OCI-LY3 (cell line): ENCODE data around the gene ARHGEF28.

Experiments
- H2AFZ ChIP-seq: fragments of 200-600, 300-600 bp; shearing (Covaris generic); 2 replicates; pipeline ENCODE4 v1.6.0; 2014; ENCODE audit warnings: antibody characterized with exemption, low read depth, low read length
- H3K27ac ChIP-seq: fragments of 200-600, 300-600 bp; sonication (generic); 2 replicates; pipeline ENCODE4 v1.5.1; 2014; ENCODE audit warnings: mild to moderate bottlenecking, low read length, moderate library complexity, mixed read lengths
- H3K27me3 ChIP-seq: fragments of 200-600, 300-600 bp; sonication (generic); 2 replicates; pipeline ENCODE4 v1.6.1; 2014; ENCODE audit warnings: low read depth, low read length, mixed read lengths
- H3K36me3 ChIP-seq: fragments of 200-600, 300-600 bp; sonication (generic); replicated peaks from 2 replicates; pipeline ENCODE3; 2014; ENCODE audit warnings: low read depth, low read length, mixed read lengths
- H3K4me1 ChIP-seq: fragments of 300-600, 200-600 bp; sonication (generic); 2 replicates; pipeline ENCODE4 v1.6.1; 2014; ENCODE audit warnings: low read length, mixed read lengths
- H3K4me2 ChIP-seq: fragments of 200-600, 300-600 bp; sonication (generic); 2 replicates; pipeline ENCODE4 v1.6.1; 2014; ENCODE audit warnings: low read length, mixed read lengths
- H3K4me3 ChIP-seq: fragments of 300-600, 200-600 bp; sonication (generic); 2 replicates; pipeline ENCODE4 v1.5.1; 2014; ENCODE audit warnings: antibody characterized with exemption, mild to moderate bottlenecking, low read length, moderate library complexity
- H3K79me2 ChIP-seq: fragments of 300-600, 200-600 bp; shearing (Covaris generic); 2 replicates; pipeline ENCODE4 v1.6.1; 2014; ENCODE audit warnings: mild to moderate bottlenecking, low read length, mixed read lengths
- H3K9ac ChIP-seq: fragments of 300-600, 200-600 bp; shearing (Covaris generic); 2 replicates; pipeline ENCODE4 v1.6.0; 2014; ENCODE audit warnings: mild to moderate bottlenecking, low read length, moderate library complexity
- H3K9me3 ChIP-seq: fragments of 200-600, 300-600 bp; shearing (Covaris generic); 2 replicates; pipeline ENCODE4 v1.6.1; 2014; ENCODE audit warnings: low read length, mixed read lengths; ENCODE audit not compliant: insufficient read depth
- H4K20me1 ChIP-seq: fragments of 200-600, 300-600 bp; sonication (generic); 2 replicates; pipeline ENCODE4 v1.6.1; 2016; ENCODE audit warnings: low read length, mixed read lengths; ENCODE audit not compliant: insufficient read depth
- EZH2phosphoT487 ChIP-seq: fragments of 200-600 bp; shearing (Covaris generic); IDR thresholded peaks from 2 replicates; pipeline ENCODE4 v1.6.1; 2018; ENCODE audit warnings: antibody characterized with exemption, mixed run types, low read depth
- TF ChIP-seq, protein P1 (sequence below): fragments of 200-600, 300-600 bp; sonication (generic); IDR thresholded peaks from 2 replicates; pipeline ENCODE4 v1.5.1; 2014; ENCODE audit warnings: antibody characterized with exemption, low read length, low read depth

Gene ARHGEF28

DNA sequence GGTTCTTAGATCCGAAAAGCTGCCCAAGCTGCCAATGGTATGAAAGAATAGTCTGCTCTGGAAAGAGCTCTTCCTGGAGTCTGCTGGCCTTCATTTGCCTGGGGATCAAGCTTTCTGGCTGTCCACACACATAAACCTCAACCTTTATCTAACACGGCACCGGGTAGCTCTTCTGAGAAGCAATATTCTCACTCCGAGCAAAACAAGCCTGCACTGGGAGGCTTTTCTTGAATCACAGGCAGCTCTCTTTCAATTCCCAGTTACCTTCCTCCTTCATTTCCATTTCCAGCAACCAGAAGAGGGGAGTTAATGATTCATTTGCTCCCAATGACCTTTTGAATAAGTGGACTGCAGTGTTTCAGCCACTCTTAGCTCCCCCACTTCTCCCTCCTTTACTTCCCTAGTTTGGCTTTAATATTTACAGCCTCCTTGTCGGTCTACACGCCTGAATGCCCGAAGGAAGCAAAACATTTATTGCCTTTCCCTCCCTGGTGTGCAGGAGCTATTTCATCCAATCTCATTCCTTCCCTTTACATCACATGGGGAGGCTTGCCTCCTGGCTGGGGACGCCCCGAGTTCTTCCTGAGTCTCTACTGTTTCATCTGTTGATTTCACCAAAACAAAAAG, 187.1 kb downstream of the ARHGEF28 start:
- Histone ChIP-seq H3K27ac (no peak overlapping the region), H3K79me2 (no peaks in the 10 kb centered on the region), H2AFZ (no peak overlapping the region), H3K9me3 (no peaks in the 10 kb centered on the region), H3K9ac (no peak overlapping the region), H3K27me3 (no peaks in the 10 kb centered on the region), H3K4me2 (no peak overlapping the region), H3K4me1 (no peaks in the 10 kb centered on the region), H3K4me3 (no peak overlapping the region), H4K20me1 (no peaks in the 10 kb centered on the region), H3K36me3 (no peaks in the 10 kb centered on the region)
- TF ChIP-seq, protein P1, sequence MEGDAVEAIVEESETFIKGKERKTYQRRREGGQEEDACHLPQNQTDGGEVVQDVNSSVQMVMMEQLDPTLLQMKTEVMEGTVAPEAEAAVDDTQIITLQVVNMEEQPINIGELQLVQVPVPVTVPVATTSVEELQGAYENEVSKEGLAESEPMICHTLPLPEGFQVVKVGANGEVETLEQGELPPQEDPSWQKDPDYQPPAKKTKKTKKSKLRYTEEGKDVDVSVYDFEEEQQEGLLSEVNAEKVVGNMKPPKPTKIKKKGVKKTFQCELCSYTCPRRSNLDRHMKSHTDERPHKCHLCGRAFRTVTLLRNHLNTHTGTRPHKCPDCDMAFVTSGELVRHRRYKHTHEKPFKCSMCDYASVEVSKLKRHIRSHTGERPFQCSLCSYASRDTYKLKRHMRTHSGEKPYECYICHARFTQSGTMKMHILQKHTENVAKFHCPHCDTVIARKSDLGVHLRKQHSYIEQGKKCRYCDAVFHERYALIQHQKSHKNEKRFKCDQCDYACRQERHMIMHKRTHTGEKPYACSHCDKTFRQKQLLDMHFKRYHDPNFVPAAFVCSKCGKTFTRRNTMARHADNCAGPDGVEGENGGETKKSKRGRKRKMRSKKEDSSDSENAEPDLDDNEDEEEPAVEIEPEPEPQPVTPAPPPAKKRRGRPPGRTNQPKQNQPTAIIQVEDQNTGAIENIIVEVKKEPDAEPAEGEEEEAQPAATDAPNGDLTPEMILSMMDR = no peak
- no peak for TF ChIP-seq EZH2phosphoT487

DNA sequence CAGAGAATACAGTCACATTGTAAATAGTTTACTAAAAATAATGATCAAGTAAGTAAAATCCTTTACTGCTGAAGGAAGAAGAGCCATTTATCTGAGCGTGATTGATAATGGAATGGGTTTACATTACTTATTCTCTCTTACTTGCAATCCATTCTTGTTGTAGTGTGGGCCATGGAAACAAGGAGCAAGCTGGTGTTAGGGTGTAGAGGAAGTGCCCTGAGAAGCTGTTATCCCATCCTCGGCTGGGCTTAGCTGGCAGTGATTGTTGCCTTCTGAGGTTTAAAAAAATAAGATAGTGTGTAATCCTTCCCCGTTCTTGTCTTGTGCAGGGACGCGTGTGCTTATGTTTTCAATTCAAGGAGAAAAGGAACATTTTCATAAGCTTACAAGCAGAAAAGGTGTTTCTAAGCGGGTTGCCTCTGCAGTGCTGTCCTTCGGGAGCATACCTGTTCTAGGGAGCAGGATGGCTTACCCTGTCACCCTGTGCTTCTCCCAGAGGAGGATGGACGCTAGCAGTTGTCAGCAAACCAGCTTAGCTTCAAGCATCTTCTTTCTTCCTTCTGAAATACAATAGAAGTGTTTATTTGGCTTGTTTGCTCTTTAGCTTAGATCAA, 188.3 kb downstream of the ARHGEF28 start:
- Histone ChIP-seq H3K27ac (no peak overlapping the region), H2AFZ (no peak overlapping the region), H3K4me3 (no peak overlapping the region), H3K9ac (no peak overlapping the region), H3K27me3 (no peaks in the 10 kb centered on the region), H3K4me2 (no peak overlapping the region), H4K20me1 (no peaks in the 10 kb centered on the region), H3K4me1 (no peaks in the 10 kb centered on the region), H3K9me3 (no peaks in the 10 kb centered on the region), H3K36me3 (no peaks in the 10 kb centered on the region), H3K79me2 (no peaks in the 10 kb centered on the region)
- TF ChIP-seq, protein P1 = no peak
- TF ChIP-seq EZH2phosphoT487 = no peak

DNA sequence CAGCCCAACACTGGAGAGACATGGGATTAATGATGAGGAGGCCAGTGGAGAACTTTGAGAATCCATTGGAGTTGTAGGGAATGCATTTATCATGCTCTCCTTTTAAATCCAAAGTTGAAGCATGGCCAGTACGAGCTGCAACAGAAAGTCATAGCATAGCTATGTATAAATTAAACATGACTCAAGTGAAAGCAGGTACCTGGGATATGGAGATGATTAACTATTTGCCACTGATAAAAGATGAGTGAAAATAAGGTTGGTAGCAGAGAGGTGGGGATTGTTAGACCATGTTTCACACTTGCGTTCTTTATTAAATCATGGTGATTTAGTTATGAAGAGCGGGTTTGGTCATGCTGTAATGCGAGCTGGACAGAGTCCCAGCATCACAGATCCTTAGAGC, 189.6 kb downstream of the ARHGEF28 start:
- no peak overlapping the region for H3K27ac ChIP-seq
- H3K36me3 ChIP-seq = no peaks in the 10 kb centered on the region
- no peaks in the 10 kb centered on the region for H3K27me3 ChIP-seq
- no peak overlapping the region for H3K4me2 ChIP-seq
- H4K20me1 ChIP-seq = no peaks in the 10 kb centered on the region
- TF ChIP-seq EZH2phosphoT487 = no peak
- TF ChIP-seq, protein P1 = no peak
- no peaks in the 10 kb centered on the region for H3K79me2 ChIP-seq
- no peaks in the 10 kb centered on the region for H3K4me1 ChIP-seq
- no peaks in the 10 kb centered on the region for H3K9me3 ChIP-seq
- no peak overlapping the region for H3K9ac ChIP-seq
- H3K4me3 ChIP-seq = no peak overlapping the region
- no peak overlapping the region for H2AFZ ChIP-seq

DNA sequence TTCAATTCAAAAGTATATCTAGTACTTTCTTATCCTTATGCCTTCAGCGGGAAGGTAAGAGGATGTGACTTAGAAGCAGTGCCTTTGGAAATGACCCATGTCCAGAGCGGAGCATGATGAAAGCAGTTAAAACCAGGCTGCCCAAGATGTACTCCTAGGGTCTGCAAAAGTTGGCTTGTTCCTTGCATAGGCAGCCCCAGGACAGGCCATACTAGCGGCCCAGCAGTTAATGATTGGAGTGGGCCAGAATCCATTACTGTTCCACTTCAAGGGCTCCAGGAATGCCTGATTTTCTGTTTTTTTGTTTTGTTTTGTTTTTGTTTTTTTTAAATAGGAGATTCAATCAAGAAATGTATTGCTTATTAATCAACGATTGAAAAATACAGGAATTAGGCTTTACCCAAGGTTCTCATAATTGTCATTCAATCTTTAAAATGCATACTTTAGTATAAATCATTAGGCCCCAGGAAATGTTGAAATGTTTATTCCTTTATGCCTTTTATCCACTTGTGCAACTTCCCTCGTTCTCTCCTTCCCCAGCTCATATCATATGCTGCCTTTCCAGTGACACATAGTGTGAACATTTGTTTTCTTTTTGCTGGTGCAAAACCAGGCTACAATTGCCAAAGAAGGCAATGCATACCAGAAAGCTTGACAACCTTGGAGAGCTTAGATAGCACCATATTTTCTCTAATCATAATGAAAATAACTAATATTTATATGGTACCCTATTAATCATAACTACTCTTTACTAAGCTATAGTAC, 190.8 kb downstream of the ARHGEF28 start:
- TF ChIP-seq, protein P1 = no peak
- no peak for TF ChIP-seq EZH2phosphoT487
- Histone ChIP-seq H3K4me2 (no peak overlapping the region), H3K27ac (no peak overlapping the region)

More for the DNA sequence above, 190.8 kb downstream of the ARHGEF28 start:
- no peaks in the 10 kb centered on the region for H3K4me1 ChIP-seq
- H3K9me3 ChIP-seq = no peaks in the 10 kb centered on the region
- H2AFZ ChIP-seq = no peak overlapping the region
- H3K9ac ChIP-seq = no peak overlapping the region
- H3K27me3 ChIP-seq = no peaks in the 10 kb centered on the region
- H4K20me1 ChIP-seq = no peaks in the 10 kb centered on the region
- H3K79me2 ChIP-seq = no peaks in the 10 kb centered on the region
- no peaks in the 10 kb centered on the region for H3K36me3 ChIP-seq
- no peak overlapping the region for H3K4me3 ChIP-seq
